MCF 10A (cell line): ENCODE data around the gene NUDCD3. TPM values are rescaled to one million over a fixed set of nuclear protein-coding genes. Genes with fewer than 3 reads are reported as not detected.
A peak's percentile ranks its signal among the peaks of the same experiment; 100 is the strongest.

Source experiments
- BruUV-seq: library from RNA; stranded (reverse); fragments of 400-500 nt; replicated peaks from 2 replicates; lab custom pipeline; 2021; lab: Mats Ljungman, UMichigan
- CTCF ChIA-PET: fragments of 300-600 bp; sonication (Branson Sonifier 250); formaldehyde crosslinking; extraction: SDS; loops from one replicate; lab custom pipeline; 2021; ENCODE audit warnings: antibody characterized with exemption, inconsistent platforms; lab: Yijun Ruan, JAX
- POLR2A ChIA-PET: fragments of 300-600, 350-650 bp; sonication (Branson Sonifier 250); formaldehyde crosslinking; extraction: SDS; loops from one replicate; lab custom pipeline; 2020; ENCODE audit warnings: antibody characterized with exemption, inconsistent platforms; lab: Yijun Ruan, JAX
- DNase-seq: peaks from one replicate; pipeline ENCODE4 v3.0.0-alpha.2; 2018; ENCODE audit not compliant: unreplicated experiment
- H3K27ac Mint-ChIP-seq: one replicate; pipeline ENCODE4 v1.8.0; 2022; ENCODE audit warnings: mild to moderate bottlenecking, low read depth, mixed read lengths; ENCODE audit not compliant: unreplicated experiment
- H3K27me3 Mint-ChIP-seq: one replicate; pipeline ENCODE4 v1.8.0; 2022; ENCODE audit warnings: mixed read lengths; ENCODE audit not compliant: insufficient read depth, unreplicated experiment
- H3K36me3 Mint-ChIP-seq: one replicate; pipeline ENCODE4 v1.8.0; 2022; ENCODE audit warnings: mild to moderate bottlenecking, moderate library complexity, mixed read lengths; ENCODE audit not compliant: insufficient read depth, unreplicated experiment
- H3K4me1 Mint-ChIP-seq: one replicate; pipeline ENCODE4 v1.8.0; 2022; ENCODE audit warnings: mixed read lengths; ENCODE audit not compliant: insufficient read depth, unreplicated experiment
- H3K4me3 Mint-ChIP-seq: one replicate; pipeline ENCODE4 v1.8.0; 2022; ENCODE audit warnings: mild to moderate bottlenecking, moderate library complexity, mixed read lengths; ENCODE audit not compliant: unreplicated experiment
- H3K9me3 Mint-ChIP-seq: one replicate; pipeline ENCODE4 v1.8.0; 2022; ENCODE audit warnings: mixed read lengths; ENCODE audit not compliant: unreplicated experiment
- CTCF ChIP-seq: fragments of 200-600 bp; IDR thresholded peaks from one replicate; pipeline ENCODE4 v1.8.0; 2022; ENCODE audit warnings: antibody characterized with exemption, mild to moderate bottlenecking; ENCODE audit not compliant: unreplicated experiment
- intact Hi-C: fragments of 100-400 bp; cut with micrococcal nuclease; formaldehyde crosslinking; loops from 2 replicates; pipeline ENCODE4 v1.14.1; 2022
- total RNA-seq: library from RNA; stranded (reverse); gene quantifications from 2 replicates; pipeline ENCODE4 v1.2.3, GENCODE V29; 2022

NUDCD3 gene
- total RNA-seq, 1 experiment from 2014 or later: 85.5 TPM

- DNase-seq: peak; percentile 24
- no peak overlapping the region for H3K27ac Mint-ChIP-seq
- peaks cover 18% of the 10 kb centered on the region for H3K27me3 Mint-ChIP-seq
- H3K36me3 Mint-ChIP-seq: no peaks in the 10 kb centered on the region
- ChIA-PET POLR2A (interaction anchor here (0.9 kb wide), 1 partner anchor 10 kb away, joined by 3 read pairs; no protein-coding TSS in a partner anchor), CTCF (interaction anchor here (0.5 to 0.6 kb wide), 4 partner anchors 29 to 208 kb away, joined by 3 to 5 read pairs (median 3); no protein-coding TSS in a partner anchor)
- no peaks in the 10 kb centered on the region for H3K4me1 Mint-ChIP-seq
- intact Hi-C loops: no loop called here
- no TSS peak for BruUV-seq
- no peak overlapping the region for H3K4me3 Mint-ChIP-seq
- TF ChIP-seq CTCF: no peak
- H3K9me3 Mint-ChIP-seq: no peaks in the 10 kb centered on the region
These were observed 142.2 kb downstream of the NUDCD3 start for GRCh38 chr7:44348300-44348699.

- intact Hi-C loops: no loop called here
- ChIA-PET POLR2A (no interaction called here), CTCF (interaction anchor here (0.5 to 0.7 kb wide), 5 partner anchors 30 to 208 kb away, joined by 3 to 5 read pairs (median 3); no protein-coding TSS in a partner anchor)
- no peak for TF ChIP-seq CTCF
- H3K4me1 Mint-ChIP-seq: no peaks in the 10 kb centered on the region
- no peak overlapping the region for H3K4me3 Mint-ChIP-seq
- no peak overlapping the region for H3K27ac Mint-ChIP-seq
- no peaks in the 10 kb centered on the region for H3K9me3 Mint-ChIP-seq
- H3K36me3 Mint-ChIP-seq: no peaks in the 10 kb centered on the region
- H3K27me3 Mint-ChIP-seq: peaks cover 18% of the 10 kb centered on the region
- DNase-seq: no peak
- BruUV-seq: no TSS peak
These were observed 142.8 kb downstream of the NUDCD3 start for GRCh38 chr7:44347546-44348114.

GRCh38 chr7:44346063-44346462, 144.4 kb downstream of the NUDCD3 start:
- no peak for TF ChIP-seq CTCF
- H3K27ac Mint-ChIP-seq: peak overlapping the region; percentile 57
- no peak overlapping the region for H3K4me3 Mint-ChIP-seq
- no peaks in the 10 kb centered on the region for H3K9me3 Mint-ChIP-seq
- intact Hi-C loops: no loop called here
- H3K27me3 Mint-ChIP-seq: peaks cover 18% of the 10 kb centered on the region
- H3K4me1 Mint-ChIP-seq: no peaks in the 10 kb centered on the region
- H3K36me3 Mint-ChIP-seq: no peaks in the 10 kb centered on the region
- POLR2A ChIA-PET: no interaction called here
- no TSS peak for BruUV-seq
- no peak for DNase-seq
- CTCF ChIA-PET: no interaction called here

- no TSS peak for BruUV-seq
- POLR2A ChIA-PET: no interaction called here
These were observed 149.1 kb downstream of the NUDCD3 start for GRCh38 chr7:44341401-44341800.

More at GRCh38 chr7:44341401-44341800, 149.1 kb downstream of the NUDCD3 start:
- Mint-ChIP-seq H3K27me3 (peaks cover 56% of the 10 kb centered on the region), H3K4me1 (no peaks in the 10 kb centered on the region), H3K36me3 (no peaks in the 10 kb centered on the region), H3K27ac (no peak overlapping the region), H3K4me3 (no peak overlapping the region), H3K9me3 (no peaks in the 10 kb centered on the region)
- CTCF ChIA-PET: interaction anchor here (2.2 kb wide), 1 partner anchor 101 kb away, joined by 7 read pairs; no protein-coding TSS in a partner anchor
- no peak for DNase-seq
- no peak for TF ChIP-seq CTCF
- intact Hi-C loops: no loop called here
